Bronchial epithelial cell (primary cell): Measurements from ENCODE around the gene DYNLT5. TPM values are rescaled to one million over a fixed set of nuclear protein-coding genes. Genes with fewer than 3 reads are reported as not detected.
A peak's percentile ranks its signal among the peaks of the same experiment; 100 is the strongest.

Source experiments
- DNase-seq: peaks from one replicate; pipeline ENCODE4 v3.0.0-alpha.2; 2010; ENCODE audit warnings: low read depth
- FAIRE-seq: peaks from 2 replicates; lab custom pipeline; 2011; peaks lifted over from hg19 to GRCh38; lab: Jason Lieb, UNC
- H3K27me3 ChIP-seq: 2 replicates; pipeline ENCODE4 v1.5.1; 2011; ENCODE audit warnings: low read length; ENCODE audit not compliant: control insufficient read depth, insufficient read depth
- H3K36me3 ChIP-seq: 2 replicates; pipeline ENCODE4 v1.5.1; 2011; ENCODE audit warnings: low read length; ENCODE audit not compliant: control insufficient read depth, insufficient read depth
- H3K4me3 ChIP-seq: 2 replicates; pipeline ENCODE4 v1.5.1; 2011; ENCODE audit warnings: mild to moderate bottlenecking, low read depth, low read length, control low read depth
- CTCF ChIP-seq: IDR thresholded peaks from 2 replicates; pipeline ENCODE4 v1.5.1; 2011; ENCODE audit warnings: mild to moderate bottlenecking, moderate library complexity, low read length, control low read depth, inconsistent platforms; ENCODE audit not compliant: insufficient read depth, severe bottlenecking
- total RNA-seq: library from RNA; depleted of rRNA; stranded (reverse); fragments of >200 nt; gene quantifications from 2 replicates; pipeline ENCODE4 v1.2.1, GENCODE V29; 2014

The DYNLT5 gene
- total RNA-seq, 1 donor from 2014 or later = not detected

- peak overlapping the region; percentile 11 for H3K4me3 ChIP-seq
- TF ChIP-seq CTCF = no peak
- peaks cover 12% of the 10 kb centered on the region for H3K27me3 ChIP-seq
- no peak for DNase-seq
- FAIRE-seq = peak; percentile 58
- H3K36me3 ChIP-seq = no peaks in the 10 kb centered on the region
Observed at GRCh38 chr1:66752671-66753371, 562 bp downstream of the DYNLT5 start.

- FAIRE-seq = no peak
- H3K36me3 ChIP-seq = no peaks in the 10 kb centered on the region
- DNase-seq = no peak
- no peak overlapping the region for H3K4me3 ChIP-seq
- H3K27me3 ChIP-seq = peaks cover 5% of the 10 kb centered on the region
- no peak for TF ChIP-seq CTCF
Observed at GRCh38 chr1:66757722-66758240, 5.5 kb downstream of the DYNLT5 start.

GRCh38 chr1:66758241-66758755 is 6.0 kb downstream of the DYNLT5 start:
- Histone ChIP-seq H3K27me3 (peaks cover 2% of the 10 kb centered on the region), H3K36me3 (no peaks in the 10 kb centered on the region), H3K4me3 (no peak overlapping the region)
- DNase-seq = no peak
- TF ChIP-seq CTCF = no peak
- no peak for FAIRE-seq

- no peak for TF ChIP-seq CTCF
- Histone ChIP-seq H3K4me3 (no peak overlapping the region), H3K36me3 (no peaks in the 10 kb centered on the region), H3K27me3 (peaks cover 2% of the 10 kb centered on the region)
- DNase-seq = no peak
- peak; percentile 90 for FAIRE-seq
Observed at GRCh38 chr1:66760506-66760905, 8.2 kb downstream of the DYNLT5 start.

GRCh38 chr1:66761221-66761620 is 9.0 kb downstream of the DYNLT5 start:
- DNase-seq = peak; percentile 53
- Histone ChIP-seq H3K36me3 (no peaks in the 10 kb centered on the region), H3K4me3 (no peak overlapping the region), H3K27me3 (peaks cover 2% of the 10 kb centered on the region)
- FAIRE-seq = no peak
- TF ChIP-seq CTCF = no peak
